Left lung (tissue), 10 donors: ENCODE results near the gene MANEA. TPM values are rescaled to one million over a fixed set of nuclear protein-coding genes. Genes with fewer than 3 reads are reported as not detected.
"Not testable (repeated sequence)": the region's sequence is repeated elsewhere in the genome, so short reads cannot be mapped to it uniquely, and the experiment has no call there.

Experiments
- ATAC-seq: fragments of 200-7000 bp; cut with Tn5 transposase; one replicate; pipeline ENCODE4 v1.9.1; 2020; ENCODE audit warnings: moderate library complexity
- DNase-seq, 4 donors: peaks; one replicate each; pipeline ENCODE4 v3.0.0-alpha.2; 2013 to 2020
- H3K27ac ChIP-seq, 2 donors: fragments of 200-600 bp; sonication (generic) in 1 of 2; one replicate each; pipeline versions ENCODE4 v1.5.0 to v1.8.0; 2020 to 2021
- H3K27me3 ChIP-seq, 2 donors: fragments of 200-600 bp; sonication (generic) in 1 of 2; one replicate each; pipeline versions ENCODE4 v1.5.0 to v1.8.0; 2020 to 2021
- H3K36me3 ChIP-seq, 2 donors: fragments of 200-600 bp; sonication (generic) in 1 of 2; one replicate each; pipeline versions ENCODE4 v1.5.0 to v1.8.0; 2020 to 2021
- H3K4me1 ChIP-seq, 2 donors: fragments of 200-600 bp; one replicate each; pipeline ENCODE4 v1.8.0; 2021
- H3K4me3 ChIP-seq, 2 donors: fragments of 200-600 bp; sonication (generic) in 1 of 2; one replicate each; pipeline versions ENCODE4 v1.5.0 to v1.8.0; 2020 to 2021; ENCODE audit warnings: mild to moderate bottlenecking in 1 of 2
- H3K9me3 ChIP-seq, 2 donors: fragments of 200-600 bp; sonication (generic) in 1 of 2; one replicate each; pipeline versions ENCODE4 v1.5.0 to v1.8.0; 2020 to 2021
- intact Hi-C, 2 donors: fragments of 100-400 bp; cut with DNase I; formaldehyde crosslinking; loops; one replicate each; pipeline versions ENCODE4 v1.11.2 to v1.14.2; 2022
- polyA plus RNA-seq, 6 donors: library from polyadenylated mRNA; unstranded; fragments of 120-200 nt; gene quantifications; one replicate each; pipeline ENCODE4 v1.2.1, GENCODE V29; 2013; ENCODE audit not compliant: insufficient read length in 6 of 6
- total RNA-seq, 2 donors: library from RNA; stranded (reverse); fragmentation: NEBNext Ultra II Directional; extraction: Animal tissue kit (Norgen Biotek cat#: 25700); gene quantifications; one replicate each; pipeline ENCODE4 v1.2.1, GENCODE V29; 2021
- TF ChIP-seq, protein P1 (sequence below), 2 donors: fragments of 200-600 bp; sonication (generic) in 1 of 2; IDR thresholded peaks; one replicate each; pipeline versions ENCODE4 v1.5.0 to v1.8.0; 2021; ENCODE audit warnings: antibody characterized with exemption in 2 of 2
- donor health status: DM: no; HTN: yes; CAD: no.
- donor health status: DM: no; HTN: no; CAD: no.

The MANEA gene
- total and polyA plus RNA-seq, 8 donors, result 12.9 to 23.3 (median 21.6) TPM

DNA sequence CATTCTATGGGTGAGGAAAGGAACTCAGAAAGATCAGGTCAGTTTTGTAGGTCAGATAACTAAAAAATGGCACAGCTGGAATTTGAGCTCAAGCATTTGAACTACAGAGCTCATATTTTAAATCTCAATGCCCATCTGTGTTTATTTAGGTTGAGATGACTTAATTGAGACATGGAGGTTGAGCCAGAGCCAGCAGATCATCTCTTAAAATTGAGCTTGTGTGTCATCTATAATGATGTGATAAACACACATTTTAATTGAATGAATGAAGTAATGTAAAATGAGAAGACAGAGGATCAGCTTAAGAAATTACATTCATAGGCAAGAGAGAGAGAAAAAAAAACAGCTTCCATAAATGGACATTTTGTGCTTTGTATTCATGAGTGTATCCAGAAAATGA is 3.7 kb downstream of the MANEA start:
- TF ChIP-seq, protein P1, sequence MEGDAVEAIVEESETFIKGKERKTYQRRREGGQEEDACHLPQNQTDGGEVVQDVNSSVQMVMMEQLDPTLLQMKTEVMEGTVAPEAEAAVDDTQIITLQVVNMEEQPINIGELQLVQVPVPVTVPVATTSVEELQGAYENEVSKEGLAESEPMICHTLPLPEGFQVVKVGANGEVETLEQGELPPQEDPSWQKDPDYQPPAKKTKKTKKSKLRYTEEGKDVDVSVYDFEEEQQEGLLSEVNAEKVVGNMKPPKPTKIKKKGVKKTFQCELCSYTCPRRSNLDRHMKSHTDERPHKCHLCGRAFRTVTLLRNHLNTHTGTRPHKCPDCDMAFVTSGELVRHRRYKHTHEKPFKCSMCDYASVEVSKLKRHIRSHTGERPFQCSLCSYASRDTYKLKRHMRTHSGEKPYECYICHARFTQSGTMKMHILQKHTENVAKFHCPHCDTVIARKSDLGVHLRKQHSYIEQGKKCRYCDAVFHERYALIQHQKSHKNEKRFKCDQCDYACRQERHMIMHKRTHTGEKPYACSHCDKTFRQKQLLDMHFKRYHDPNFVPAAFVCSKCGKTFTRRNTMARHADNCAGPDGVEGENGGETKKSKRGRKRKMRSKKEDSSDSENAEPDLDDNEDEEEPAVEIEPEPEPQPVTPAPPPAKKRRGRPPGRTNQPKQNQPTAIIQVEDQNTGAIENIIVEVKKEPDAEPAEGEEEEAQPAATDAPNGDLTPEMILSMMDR (IDR thresholded peaks at IDR 0.05), result no peak
- ATAC-seq, result no peak
- H3K4me1 ChIP-seq, result peaks cover 0 to 14% of the 10 kb centered on the region in 2 donors
- H3K27ac ChIP-seq, result no peak overlapping the region
- intact Hi-C loops, result no loop called here
- no peaks in the 10 kb centered on the region for H3K27me3 ChIP-seq
- H3K9me3 ChIP-seq, result peaks cover 0 to 21% of the 10 kb centered on the region in 2 donors
- H3K36me3 ChIP-seq, result no peaks in the 10 kb centered on the region
- no peak overlapping the region for H3K4me3 ChIP-seq
- no peak for DNase-seq

DNA sequence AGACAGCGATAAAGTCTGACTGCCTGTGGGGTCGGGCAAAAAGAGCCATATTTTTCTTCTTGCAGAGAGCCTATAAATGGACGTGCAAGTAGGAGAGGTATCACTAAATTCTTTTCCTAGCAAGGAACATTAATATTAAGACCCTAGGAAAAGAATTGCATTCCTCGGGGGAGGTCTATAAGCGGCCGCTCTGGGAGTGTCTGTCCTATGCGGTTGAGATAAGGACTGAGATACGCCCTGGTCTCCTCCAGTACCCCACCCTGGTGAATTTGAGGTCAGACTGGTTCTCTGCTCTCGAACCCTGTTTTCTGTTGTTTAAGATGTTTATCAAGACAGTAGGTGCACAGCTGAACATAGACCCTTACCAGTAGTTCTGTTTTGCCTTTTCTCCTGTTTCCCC is 6.9 kb downstream of the MANEA start:
- intact Hi-C loops, H3K4me1 ChIP-seq: not testable (repeated sequence)

DNA sequence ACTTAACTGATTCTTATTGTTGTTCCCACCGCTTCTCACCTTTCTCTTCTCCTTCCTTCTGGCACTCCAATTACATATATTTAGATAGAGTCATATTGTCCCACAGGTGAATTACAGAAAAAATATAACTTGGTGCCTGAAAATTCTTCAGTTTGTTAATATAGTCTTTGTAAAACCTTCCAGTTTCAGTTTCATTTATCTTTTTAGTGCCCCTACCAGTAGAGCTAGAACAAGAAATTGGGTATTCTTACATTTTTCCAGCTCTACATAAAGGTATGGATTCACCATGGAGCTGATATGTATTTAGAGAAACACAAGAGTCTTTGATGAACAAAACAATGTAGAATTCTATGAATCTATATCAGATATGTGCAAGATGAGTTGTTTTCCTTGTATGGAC is 10.7 kb downstream of the MANEA start:
- no peak for ATAC-seq
- TF ChIP-seq, protein P1 (IDR thresholded peaks at IDR 0.05), result no peak
- Histone ChIP-seq H3K4me1 (no peaks in the 10 kb centered on the region), H3K4me3 (no peak overlapping the region), H3K9me3 (peaks cover 0 to 21% of the 10 kb centered on the region in 2 donors), H3K27me3 (no peaks in the 10 kb centered on the region), H3K36me3 (no peaks in the 10 kb centered on the region), H3K27ac (no peak overlapping the region)
- intact Hi-C loops, result no loop called here
- DNase-seq, result no peak

More for the DNA sequence above, 6.9 kb downstream of the MANEA start:
- not testable (repeated sequence) for DNase-seq, H3K27ac ChIP-seq, ATAC-seq, H3K4me3 ChIP-seq, H3K27me3 ChIP-seq, H3K36me3 ChIP-seq
- H3K9me3 ChIP-seq, result peaks cover 0 to 21% of the 10 kb centered on the region in 2 donors

DNA sequence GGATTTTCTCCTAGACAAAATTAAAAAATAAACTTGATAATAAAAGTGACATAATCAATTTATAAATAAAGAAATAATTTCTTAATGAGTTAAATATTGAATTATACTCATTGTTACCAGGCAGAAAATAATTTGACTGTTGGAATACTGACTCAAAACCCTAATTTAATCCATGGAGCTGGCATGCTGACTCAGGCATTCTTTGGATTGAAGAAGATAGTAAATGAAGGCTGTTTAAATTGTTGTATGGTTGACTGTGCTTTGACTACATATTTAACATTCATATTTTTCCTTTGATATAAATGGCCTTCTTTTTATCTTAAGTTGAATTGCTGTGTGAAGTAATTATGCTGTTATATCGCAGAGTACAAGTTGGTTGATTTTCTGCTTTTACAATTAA is 11.7 kb downstream of the MANEA start:
- H3K27me3 ChIP-seq, result no peaks in the 10 kb centered on the region
- ATAC-seq, result no peak
- intact Hi-C loops, result no loop called here

DNA sequence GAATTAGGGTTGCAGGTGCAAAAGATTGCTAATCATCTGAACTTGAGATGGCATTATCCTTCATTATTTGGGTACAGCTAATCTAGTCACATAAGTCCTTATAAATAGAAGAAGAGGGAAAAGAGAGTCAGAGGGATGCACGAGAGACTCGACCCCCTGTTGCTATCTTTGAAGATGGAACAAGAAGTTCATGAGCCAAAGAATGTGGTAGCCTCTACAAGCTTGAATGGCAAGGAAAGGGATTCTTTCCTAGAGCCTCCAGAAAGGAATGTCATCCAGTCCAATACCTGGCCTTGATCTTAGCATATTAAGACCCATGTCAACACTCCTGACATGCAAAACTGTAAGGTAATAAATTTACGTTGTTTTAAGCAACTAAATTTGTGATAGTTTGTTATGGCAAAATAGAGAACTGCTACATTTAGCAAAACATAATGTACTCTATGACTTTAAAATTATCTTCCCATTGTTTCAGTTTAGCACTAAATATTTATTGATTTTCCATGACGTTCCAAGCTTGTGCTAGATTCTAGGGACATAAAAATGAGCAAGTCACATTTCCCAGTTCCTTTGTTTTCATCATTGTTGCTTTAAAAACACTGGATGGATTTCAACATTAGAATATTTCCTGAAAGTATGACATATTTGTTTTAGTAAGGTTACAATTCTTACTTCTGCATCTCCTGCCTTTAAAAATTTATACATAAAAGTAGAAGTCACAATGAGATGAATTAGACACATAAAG is 12.7 kb downstream of the MANEA start:
- Histone ChIP-seq H3K27me3 (no peaks in the 10 kb centered on the region), H3K9me3 (peaks cover 0 to 6% of the 10 kb centered on the region in 2 donors), H3K36me3 (no peaks in the 10 kb centered on the region), H3K4me1 (no peaks in the 10 kb centered on the region), H3K4me3 (no peak overlapping the region), H3K27ac (no peak overlapping the region)
- ATAC-seq, result no peak
- TF ChIP-seq, protein P1 (IDR thresholded peaks at IDR 0.05), result no peak
- no peak for DNase-seq
- intact Hi-C loops, result no loop called here

More for the DNA sequence above, 11.7 kb downstream of the MANEA start:
- no peak overlapping the region for H3K27ac ChIP-seq
- no peak for DNase-seq
- no peak overlapping the region for H3K4me3 ChIP-seq
- H3K36me3 ChIP-seq, result no peaks in the 10 kb centered on the region
- no peaks in the 10 kb centered on the region for H3K4me1 ChIP-seq
- TF ChIP-seq, protein P1 (IDR thresholded peaks at IDR 0.05), result no peak
- peaks cover 0 to 15% of the 10 kb centered on the region in 2 donors for H3K9me3 ChIP-seq

DNA sequence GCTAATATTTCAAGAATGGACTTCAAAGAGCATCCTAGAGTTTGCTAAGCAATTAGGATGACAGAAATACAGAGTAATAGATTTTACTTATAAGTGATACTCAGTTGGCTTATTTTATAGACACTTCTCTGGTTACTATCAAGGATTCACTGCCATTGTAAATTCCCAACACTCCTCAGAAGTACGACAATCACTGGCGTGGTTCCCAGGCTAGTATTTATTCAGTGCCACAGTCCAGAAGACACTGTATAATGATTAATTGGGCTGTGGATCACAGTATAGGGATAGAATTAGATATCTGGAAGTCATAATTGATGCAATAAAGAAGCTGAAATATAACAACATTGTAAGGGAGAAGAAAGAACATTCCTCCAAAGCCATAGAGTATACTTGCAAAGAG is 15.7 kb downstream of the MANEA start:
- Histone ChIP-seq H3K9me3 (no peaks in the 10 kb centered on the region), H3K27ac (no peak overlapping the region), H3K27me3 (no peaks in the 10 kb centered on the region), H3K4me3 (no peak overlapping the region), H3K4me1 (no peaks in the 10 kb centered on the region), H3K36me3 (no peaks in the 10 kb centered on the region)
- ATAC-seq (no peak), DNase-seq (no peak)
- TF ChIP-seq, protein P1 (IDR thresholded peaks at IDR 0.05), result no peak
- intact Hi-C loops, result no loop called here
